Breast epithelium (tissue), 4 donors: ENCODE measurements around the gene OCRL. TPM values are rescaled to one million over a fixed set of nuclear protein-coding genes. Genes with fewer than 3 reads are reported as not detected.

Source experiments
- DNase-seq, 2 donors: peaks; one replicate each; pipeline ENCODE4 v3.0.0-alpha.2; 2019; ENCODE audit warnings: low spot score in 2 of 2
- H3K27ac ChIP-seq, 2 donors: fragments of 200-600 bp; sonication (generic) in 1 of 2; one replicate each; pipeline ENCODE4 v1.5.1; 2016 to 2019; ENCODE audit warnings: mild to moderate bottlenecking in 1 of 2
- H3K27me3 ChIP-seq, 2 donors: fragments of 200-600 bp; sonication (generic) in 1 of 2; one replicate each; pipeline versions ENCODE4 v1.5.1 to v1.6.0; 2017 to 2019; ENCODE audit warnings: control low read depth in 1 of 2, mild to moderate bottlenecking in 1 of 2
- H3K36me3 ChIP-seq: fragments of 200-600 bp; one replicate; pipeline ENCODE4 v1.5.1; 2019
- H3K4me1 ChIP-seq, 2 donors: fragments of 200-600 bp; sonication (generic); one replicate each; pipeline ENCODE4 v1.5.1; 2016 to 2019; ENCODE audit warnings: control low read depth in 1 of 2
- H3K4me3 ChIP-seq, 3 donors: fragments of 200-600 bp; sonication (generic); 1 replicate in 2 of 3; 2 replicates in 1 of 3; pipeline ENCODE4 v1.5.1; 2016 to 2019; ENCODE audit warnings: mild to moderate bottlenecking in 3 of 3, moderate library complexity in 2 of 3
- H3K9me3 ChIP-seq, 2 donors: fragments of 200-600 bp; sonication (generic) in 1 of 2; one replicate each; pipeline ENCODE4 v1.5.1; 2016 to 2019; ENCODE audit warnings: control low read depth in 1 of 2
- CTCF ChIP-seq, 3 donors: fragments of 450-650 bp; IDR thresholded peaks; one replicate each; pipeline ENCODE4 v1.5.1; 2016 to 2017; ENCODE audit warnings: antibody characterized with exemption in 3 of 3, mild to moderate bottlenecking in 3 of 3, moderate library complexity in 3 of 3
- POLR2A ChIP-seq: fragments of 450-650 bp; IDR thresholded peaks from one replicate; pipeline ENCODE4 v1.6.1; 2016; ENCODE audit warnings: antibody characterized with exemption, mild to moderate bottlenecking, moderate library complexity
- POLR2AphosphoS5 ChIP-seq, 3 donors: sonication (generic); formaldehyde crosslinking; IDR thresholded peaks; one replicate each; pipeline ENCODE4 v1.6.1; 2017; ENCODE audit warnings: antibody characterized with exemption in 3 of 3
- intact Hi-C: fragments of 100-400 bp; cut with DNase I; formaldehyde crosslinking; loops from one replicate; pipeline ENCODE4 v1.15.1; 2023; ENCODE audit warnings: low total_unique reads
- total RNA-seq, 3 donors: library from RNA; depleted of rRNA; stranded (reverse); fragments of >200 nt; gene quantifications; one replicate each; pipeline ENCODE4 v1.1.0, GENCODE V29; 2016

OCRL gene
- total RNA-seq, 3 donors from 2014 or later = 16.7 to 22.1 (median 17.4) TPM

GRCh38 chrX:129640737-129641136 lies 100.7 kb downstream of the OCRL start:
- peaks cover 0 to 3% of the 10 kb centered on the region in 2 donors for H3K9me3 ChIP-seq
- TF ChIP-seq POLR2AphosphoS5 (IDR thresholded peaks at IDR 0.05) (no peak), CTCF (IDR thresholded peaks at IDR 0.05) (no peak), POLR2A (no peak)
- peaks cover 0 to 40% of the 10 kb centered on the region in 2 donors for H3K27me3 ChIP-seq
- intact Hi-C loops = no loop called here
- H3K36me3 ChIP-seq = no peaks in the 10 kb centered on the region
- no peak for DNase-seq
- H3K4me3 ChIP-seq = no peak overlapping the region
- no peaks in the 10 kb centered on the region for H3K4me1 ChIP-seq
- no peak overlapping the region for H3K27ac ChIP-seq

GRCh38 chrX:129641469-129641868 lies 101.4 kb downstream of the OCRL start:
- Histone ChIP-seq H3K4me1 (no peaks in the 10 kb centered on the region), H3K27ac (no peak overlapping the region), H3K36me3 (no peaks in the 10 kb centered on the region), H3K4me3 (no peak overlapping the region), H3K9me3 (peaks cover 0 to 3% of the 10 kb centered on the region in 2 donors), H3K27me3 (peaks cover 0 to 40% of the 10 kb centered on the region in 2 donors)
- no peak for DNase-seq
- TF ChIP-seq CTCF (IDR thresholded peaks at IDR 0.05) (no peak), POLR2AphosphoS5 (IDR thresholded peaks at IDR 0.05) (no peak), POLR2A (no peak)
- intact Hi-C loops = no loop called here

- H3K27me3 ChIP-seq = peaks cover 3 to 41% of the 10 kb centered on the region in 2 donors
- H3K9me3 ChIP-seq = peaks cover 0 to 3% of the 10 kb centered on the region in 2 donors
- intact Hi-C loops = no loop called here
- TF ChIP-seq POLR2A (no peak), POLR2AphosphoS5 (IDR thresholded peaks at IDR 0.05) (no peak), CTCF (IDR thresholded peaks at IDR 0.05) (no peak)
- no peak overlapping the region for H3K27ac ChIP-seq
- H3K36me3 ChIP-seq = no peaks in the 10 kb centered on the region
- H3K4me1 ChIP-seq = no peaks in the 10 kb centered on the region
- no peak for DNase-seq
- H3K4me3 ChIP-seq = no peak overlapping the region
Measured at GRCh38 chrX:129641941-129642340, 101.9 kb downstream of the OCRL start.

Other genes starting within 250 kb of the OCRL start
- gene SMARCA1, start 16.8 kb upstream of the OCRL start, total RNA-seq = 10 to 100 TPM; 29.5 to 34.4 (median 33.4) TPM
- gene APLN, start 114.7 kb downstream of the OCRL start, total RNA-seq = 1 to 10 TPM in 2 of 3 donors, under 1 TPM in 1; 0.16 to 5.9 (median 4.5) TPM
- gene XPNPEP2, start 198.7 kb downstream of the OCRL start, total RNA-seq = 10 to 100 TPM in 1 of 3 donors, 1 to 10 TPM in 1, under 1 TPM in 1; 0.44 to 12.8 (median 3.9) TPM
- 10 to 100 TPM in 1 of 3 donors, 1 to 10 TPM in 2; 6.6 to 18.7 (median 10.0) TPM for gene SASH3, start 239.7 kb downstream of the OCRL start, total RNA-seq